Large intestine (tissue), 12 donors: ENCODE results near the gene NOC4L. TPM values are rescaled to one million over a fixed set of nuclear protein-coding genes. Genes with fewer than 3 reads are reported as not detected.
"Not testable (repeated sequence)": the region's sequence is repeated elsewhere in the genome, so short reads cannot be mapped to it uniquely, and the experiment has no call there.

Experiments used
- DNase-seq, 2 donors: peaks; one replicate each; pipeline versions ENCODE4 v3.0.0 to v3.0.0-alpha.2; 2013
- H3K27ac ChIP-seq: one replicate; pipeline ENCODE4 v1.5.1; 2013; ENCODE audit warnings: low read length
- H3K27me3 ChIP-seq: 2 replicates; pipeline ENCODE4 v1.6.1; 2013; ENCODE audit warnings: low read length; ENCODE audit not compliant: control insufficient read depth, insufficient read depth
- H3K36me3 ChIP-seq: 2 replicates; pipeline ENCODE4 v1.6.1; 2013; ENCODE audit warnings: low read length; ENCODE audit not compliant: control insufficient read depth, insufficient read depth
- H3K4me1 ChIP-seq: one replicate; pipeline ENCODE4 v1.6.1; 2013; ENCODE audit warnings: low read length; ENCODE audit not compliant: control insufficient read depth, insufficient read depth
- H3K4me3 ChIP-seq: one replicate; pipeline ENCODE4 v1.5.1; 2013; ENCODE audit warnings: low read length
- H3K9me3 ChIP-seq: one replicate; pipeline ENCODE4 v1.6.1; 2013; ENCODE audit warnings: mild to moderate bottlenecking, low read depth, low read length, moderate library complexity; ENCODE audit not compliant: control insufficient read depth
- WGBS: methylation state at CpG from one replicate; pipeline ENCODE4 v1.1.5; 2013; ENCODE audit warnings: low lambda C conversion rate; ENCODE audit not compliant: insufficient coverage; 5-methylcytosine and 5-hydroxymethylcytosine counted together
- long read RNA-seq, 11 donors: transcript quantifications; one replicate each; lab custom pipeline, GENCODE V29; 2026
- polyA plus RNA-seq: library from polyadenylated mRNA; unstranded; fragments of 120-200 nt; gene quantifications from one replicate; pipeline ENCODE4 v1.2.1, GENCODE V29; 2013

The NOC4L gene
- 13.5 TPM for polyA plus RNA-seq
- long read RNA-seq, donor 1, partial matches to known transcripts = 0 of 2 reads
- long read RNA-seq, donor 1, other reads (novel, unspliced or antisense) = 0 of 2 reads
- long read RNA-seq, donor 2, transcript NOC4L-201 (15 exons, 1,632 nt) = major isoform, 11 of 12 reads
- long read RNA-seq, donor 2, partial matches to known transcripts = 0 of 12 reads
- long read RNA-seq, donor 2, other reads (novel, unspliced or antisense) = 0 of 12 reads
- long read RNA-seq, donor 3 = 0 reads
- long read RNA-seq, donor 4, partial matches to known transcripts = 0 of 1 reads
- long read RNA-seq, donor 4, other reads (novel, unspliced or antisense) = 0 of 1 reads
- long read RNA-seq, donor 5, partial matches to known transcripts = 0 of 3 reads
- long read RNA-seq, donor 5, other reads (novel, unspliced or antisense) = 0 of 3 reads
- long read RNA-seq, donor 6, partial matches to known transcripts = 0 of 1 reads
- long read RNA-seq, donor 6, other reads (novel, unspliced or antisense) = 0 of 1 reads
- long read RNA-seq, donor 7, partial matches to known transcripts = 0 of 1 reads
- long read RNA-seq, donor 7, other reads (novel, unspliced or antisense) = 0 of 1 reads
- long read RNA-seq, donor 8, transcript NOC4L-201 (15 exons, 1,632 nt) = major isoform, 5 of 5 reads
- long read RNA-seq, donor 8, partial matches to known transcripts = 0 of 5 reads
- long read RNA-seq, donor 8, other reads (novel, unspliced or antisense) = 0 of 5 reads
- long read RNA-seq, donor 9, partial matches to known transcripts = 0 of 4 reads
- long read RNA-seq, donor 9, other reads (novel, unspliced or antisense) = 0 of 4 reads
- long read RNA-seq, donor 10, partial matches to known transcripts = 0 of 4 reads
- long read RNA-seq, donor 10, other reads (novel, unspliced or antisense) = 0 of 4 reads
- long read RNA-seq, donor 11, partial matches to known transcripts = 0 of 4 reads
- long read RNA-seq, donor 11, other reads (novel, unspliced or antisense) = 0 of 4 reads

DNA sequence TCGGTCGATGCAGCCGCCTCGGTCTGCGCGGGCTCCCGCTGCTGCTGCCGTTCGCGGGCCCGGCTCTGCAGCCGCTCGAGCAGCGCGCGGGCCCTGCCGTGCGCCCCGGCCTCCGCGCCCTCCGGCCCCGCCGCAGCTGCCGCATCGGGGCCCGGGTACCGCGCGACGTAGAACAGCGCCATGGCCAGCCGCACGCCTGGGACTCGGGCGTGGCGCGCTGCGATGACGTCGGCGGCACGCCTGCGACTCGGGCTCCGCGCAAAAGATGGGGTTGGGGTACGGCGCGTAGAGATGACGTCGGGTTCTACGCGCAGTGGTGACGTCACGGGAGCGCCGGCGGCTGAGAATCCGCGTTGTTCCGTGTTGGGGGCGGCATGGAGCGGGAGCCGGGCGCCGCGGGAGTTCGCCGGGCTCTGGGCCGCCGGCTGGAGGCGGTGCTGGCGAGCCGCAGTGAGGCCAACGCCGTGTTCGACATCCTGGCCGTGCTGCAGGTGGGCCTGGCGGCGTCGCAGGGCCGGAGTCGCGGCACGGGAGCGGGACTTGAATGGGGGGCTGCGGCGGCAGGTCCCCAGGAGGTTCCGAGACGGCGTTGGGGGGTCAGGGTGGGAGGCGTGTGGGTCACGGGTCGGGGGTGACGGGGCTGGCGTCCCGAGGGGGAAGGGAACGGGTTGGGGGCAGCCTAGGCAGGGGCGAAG is at the start of gene NOC4L, which contains the start of gene DDX51:
Gene NOC4L, plus strand, starts transcription at position 343 of the 695 bp plus-strand sequence. Its CDS starts 32 bp downstream, at position 375.
Gene DDX51, minus strand, starts transcription at position 205 of the 695 bp plus-strand sequence. Its CDS starts 23 bp downstream, at position 182.
- Histone ChIP-seq H3K27me3 (no peaks in the 10 kb centered on the region), H3K4me1 (peaks cover 14% of the 10 kb centered on the region), H3K36me3 (peaks cover 43% of the 10 kb centered on the region), H3K4me3 (peak within 1 kb of the TSS; percentile 71), H3K9me3 (no peaks in the 10 kb centered on the region), H3K27ac (no peak within 1 kb of the TSS)
- no CpG with 5 or more reads among the region's 100 CpGs for WGBS
- DNase-seq = peak; percentile 96

DNA sequence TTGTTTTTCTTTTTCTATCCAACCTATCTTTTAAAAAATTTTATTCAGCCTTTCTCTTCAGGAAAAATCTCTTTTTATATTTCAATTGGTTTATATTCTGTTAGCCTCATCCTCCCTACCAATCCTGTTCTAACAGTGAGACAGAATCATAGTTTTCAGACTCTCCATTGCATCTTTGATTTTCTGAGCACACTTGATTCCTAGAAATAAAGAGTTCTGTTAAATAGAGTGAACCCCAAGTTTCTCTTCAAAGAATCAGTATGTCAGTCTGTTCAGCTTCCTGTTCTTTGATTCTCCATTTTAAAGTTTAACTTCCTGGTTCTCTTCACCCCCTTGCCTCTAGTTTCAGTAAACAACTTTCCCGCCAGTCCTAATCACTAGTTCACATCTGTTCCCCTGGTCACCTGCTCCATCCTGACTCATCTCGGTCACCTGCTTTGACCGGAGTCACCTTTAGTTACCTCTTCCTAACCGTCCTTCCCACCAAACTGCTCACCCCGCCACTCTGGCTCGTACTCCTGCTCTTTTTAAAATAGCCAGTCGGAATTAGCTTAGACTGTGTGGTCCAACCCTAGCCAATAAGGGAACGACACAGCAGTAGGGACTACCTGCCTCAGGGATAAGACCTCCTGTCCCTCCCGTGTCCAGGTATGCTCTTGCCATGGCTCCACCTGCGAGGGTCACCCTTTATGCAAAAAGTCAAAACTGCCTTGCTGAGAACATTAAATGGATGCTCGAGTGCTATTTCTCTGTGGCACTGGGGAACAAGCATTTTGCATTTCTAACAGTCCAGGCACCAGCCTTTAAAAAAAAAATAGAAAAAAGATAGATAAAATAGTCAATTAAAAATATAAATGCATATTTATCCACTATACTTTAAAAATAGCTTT is 48.5 kb upstream of the NOC4L start:
- Histone ChIP-seq H3K9me3 (no peaks in the 10 kb centered on the region), H3K27ac (no peak overlapping the region), H3K36me3 (peaks cover 21% of the 10 kb centered on the region), H3K27me3 (no peaks in the 10 kb centered on the region), H3K4me1 (no peaks in the 10 kb centered on the region), H3K4me3 (no peak overlapping the region)
- 96% methylated on average over 4 of the region's 11 CpGs for WGBS
- no peak for DNase-seq

DNA sequence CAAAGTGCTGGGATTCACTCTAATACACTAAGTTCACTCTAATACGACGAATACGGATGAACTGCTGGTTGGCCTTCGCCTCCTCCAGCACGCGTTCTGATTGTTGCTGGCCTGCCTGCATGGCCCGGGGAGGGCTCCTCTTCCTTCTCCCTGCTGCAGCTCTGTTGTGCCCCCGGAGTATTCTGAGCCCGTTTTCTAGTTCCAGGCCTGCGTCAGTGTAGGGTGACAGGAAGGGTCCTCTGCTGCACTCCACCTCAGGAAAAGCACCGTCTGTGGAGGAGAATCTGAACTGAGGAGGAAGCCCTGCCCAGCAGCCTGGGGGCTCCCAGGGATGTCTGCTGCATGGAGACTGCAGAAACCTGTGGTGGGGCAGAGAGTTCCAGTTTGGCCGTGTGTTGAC is 44.5 kb upstream of the NOC4L start:
- Histone ChIP-seq H3K4me3 (no peak overlapping the region), H3K9me3 (no peaks in the 10 kb centered on the region), H3K27me3 (no peaks in the 10 kb centered on the region), H3K27ac (no peak overlapping the region), H3K36me3 (peaks cover 16% of the 10 kb centered on the region), H3K4me1 (no peaks in the 10 kb centered on the region)
- WGBS = 100% methylated on average over 1 of the region's 12 CpGs
- no peak for DNase-seq

DNA sequence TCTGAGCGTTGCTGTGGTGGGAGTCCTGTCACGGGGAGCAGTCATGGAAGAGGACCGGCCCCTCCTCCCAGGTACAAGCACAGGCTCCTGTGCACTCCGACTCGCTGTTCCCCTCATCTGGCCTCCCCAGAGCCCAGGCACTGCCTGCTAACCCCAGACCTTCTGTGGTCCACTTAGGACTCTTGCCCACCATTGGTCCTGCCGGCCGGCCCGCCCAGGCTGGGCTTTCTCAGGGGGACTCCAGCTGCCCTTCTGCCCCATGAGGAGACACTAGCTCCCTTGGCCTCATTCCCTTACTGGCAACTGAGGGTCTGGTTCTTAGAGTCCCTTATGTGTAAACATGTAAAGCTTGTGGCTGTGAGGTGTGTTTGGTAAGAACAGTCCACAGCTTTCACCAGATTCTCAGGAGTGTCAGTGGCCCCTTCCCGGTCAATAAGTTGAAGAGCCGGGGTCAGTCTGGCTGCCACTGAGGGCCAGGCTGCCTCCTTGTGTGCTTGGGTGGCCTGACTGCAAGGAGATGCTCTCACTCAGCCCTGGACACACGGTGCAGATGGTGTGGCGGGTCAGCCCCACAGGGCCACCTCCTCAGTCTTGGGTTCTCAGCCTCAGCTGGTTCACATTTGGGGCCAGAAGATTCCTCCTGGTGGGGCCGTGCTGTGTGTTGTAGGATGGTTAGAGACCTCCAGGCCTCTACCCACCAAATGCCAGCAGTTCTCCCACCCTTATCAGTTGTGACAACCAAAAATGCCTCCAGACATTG is 43.8 kb upstream of the NOC4L start:
- WGBS = no CpG with 5 or more reads among the region's 13 CpGs
- peaks cover 20% of the 10 kb centered on the region for H3K36me3 ChIP-seq

DNA sequence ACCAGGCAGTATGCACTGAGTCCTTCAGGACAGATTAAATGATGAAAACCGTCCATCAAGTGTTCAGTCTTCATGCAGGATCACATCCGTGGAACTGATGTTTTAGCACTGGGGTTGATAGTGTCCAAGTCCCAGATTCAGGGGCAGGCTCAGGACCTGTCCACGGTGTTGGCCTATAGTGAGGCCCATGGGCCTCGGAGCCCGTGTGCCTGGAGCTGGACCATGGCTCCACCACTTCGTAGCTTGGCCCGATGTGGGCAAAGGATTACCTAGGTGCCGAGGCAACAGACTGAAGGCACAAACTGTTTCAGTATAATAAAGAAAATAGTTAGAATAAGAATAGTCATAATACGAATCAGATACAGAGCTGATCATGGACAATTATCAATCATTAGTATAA is 42.0 kb upstream of the NOC4L start:
- no CpG with 5 or more reads among the region's 9 CpGs for WGBS
- Histone ChIP-seq H3K27ac (no peak overlapping the region), H3K4me3 (no peak overlapping the region), H3K27me3 (no peaks in the 10 kb centered on the region), H3K36me3 (peaks cover 15% of the 10 kb centered on the region), H3K4me1 (no peaks in the 10 kb centered on the region), H3K9me3 (no peaks in the 10 kb centered on the region)
- DNase-seq = no peak

More for the DNA sequence above, 43.8 kb upstream of the NOC4L start:
- Histone ChIP-seq H3K27ac (no peak overlapping the region), H3K9me3 (no peaks in the 10 kb centered on the region), H3K27me3 (no peaks in the 10 kb centered on the region), H3K4me1 (no peaks in the 10 kb centered on the region), H3K4me3 (no peak overlapping the region)
- no peak for DNase-seq

DNA sequence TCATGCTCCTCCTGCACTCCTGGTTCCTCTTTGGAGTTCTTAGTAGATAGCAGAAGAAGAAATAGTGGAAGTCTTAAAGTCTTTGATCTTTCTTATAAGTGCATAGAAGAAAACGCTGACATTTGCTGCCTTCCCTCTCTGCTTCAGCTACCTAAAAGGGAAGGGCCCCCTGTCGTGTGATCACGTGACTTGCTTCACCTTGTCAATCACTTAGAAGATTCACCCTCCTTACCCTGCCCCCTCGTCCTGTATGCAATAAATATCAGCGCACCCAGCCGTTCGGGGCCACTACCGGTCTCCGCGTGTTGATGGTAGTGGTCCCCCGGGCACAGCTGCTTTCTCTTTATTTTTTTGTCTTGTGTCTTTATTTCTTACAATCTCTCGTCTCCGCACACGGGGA is 41.2 kb upstream of the NOC4L start:
- H3K9me3 ChIP-seq, H3K4me3 ChIP-seq, H3K27me3 ChIP-seq, H3K4me1 ChIP-seq, H3K27ac ChIP-seq, DNase-seq: not testable (repeated sequence)
- no CpG with 5 or more reads among the region's 14 CpGs for WGBS
- H3K36me3 ChIP-seq = peaks cover 15% of the 10 kb centered on the region

DNA sequence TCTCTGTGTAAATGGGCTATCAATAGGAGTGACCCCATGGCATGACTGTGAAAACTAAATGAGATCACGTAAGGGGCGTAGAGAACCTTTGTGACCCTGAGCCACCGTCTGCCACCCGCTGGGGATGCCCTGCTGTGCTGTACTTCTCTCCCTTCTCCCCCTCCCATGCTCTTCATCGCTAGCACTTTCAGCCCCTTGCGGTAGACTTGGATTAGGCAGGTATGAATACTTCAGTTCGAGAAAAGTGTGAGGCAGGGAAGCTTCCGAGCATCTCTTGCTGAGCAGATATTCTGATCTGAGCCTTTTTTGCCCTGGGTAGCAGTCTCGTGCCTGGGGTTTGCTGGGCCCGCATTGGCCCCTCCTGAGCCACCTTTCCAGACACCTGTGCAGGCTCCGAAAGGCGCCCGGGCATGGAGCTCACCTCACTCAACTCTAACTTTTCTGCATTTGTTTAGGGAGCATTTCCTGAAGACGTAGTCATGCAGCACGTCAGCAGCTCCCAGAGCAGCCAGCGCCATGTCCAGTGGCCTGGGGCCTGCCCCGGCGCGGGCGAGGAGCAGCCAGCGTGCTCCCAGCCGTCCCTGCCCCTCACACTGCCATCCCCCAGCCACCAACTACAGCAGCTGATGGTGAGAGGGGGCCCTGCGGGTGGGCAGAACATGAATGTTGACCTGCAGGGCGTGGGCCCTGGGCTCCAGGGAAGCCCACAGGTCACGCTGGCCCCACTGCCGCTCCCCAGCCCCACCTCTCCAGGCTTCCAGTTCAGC is 40.5 kb upstream of the NOC4L start:
- Histone ChIP-seq H3K9me3 (no peaks in the 10 kb centered on the region), H3K27ac (no peak overlapping the region), H3K36me3 (peaks cover 21% of the 10 kb centered on the region), H3K4me1 (no peaks in the 10 kb centered on the region), H3K4me3 (no peak overlapping the region), H3K27me3 (no peaks in the 10 kb centered on the region)
- DNase-seq = no peak
- 80% methylated on average over 1 of the region's 26 CpGs for WGBS

DNA sequence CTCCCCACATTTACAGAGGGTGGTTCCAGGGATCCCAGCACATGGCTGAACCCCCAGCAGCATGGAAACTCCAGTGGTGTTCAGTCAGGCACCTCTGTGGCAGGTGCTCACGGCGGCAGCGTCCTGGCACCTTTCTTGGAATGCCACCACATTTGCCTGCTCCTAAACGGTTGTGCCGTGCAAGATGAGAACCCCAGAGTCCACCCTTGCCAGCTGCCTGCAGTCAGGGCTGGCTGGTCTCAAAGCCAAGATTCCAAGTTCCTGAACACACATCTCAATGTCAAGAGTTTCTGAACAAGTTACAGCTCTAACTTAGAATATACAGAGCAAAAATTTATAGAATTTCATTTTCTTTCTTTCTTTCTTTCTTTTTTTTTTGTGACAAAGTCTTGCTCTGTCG is 38.8 kb upstream of the NOC4L start:
- Histone ChIP-seq H3K4me1 (no peaks in the 10 kb centered on the region), H3K27ac (no peak overlapping the region), H3K9me3 (no peaks in the 10 kb centered on the region), H3K36me3 (peaks cover 20% of the 10 kb centered on the region), H3K27me3 (no peaks in the 10 kb centered on the region), H3K4me3 (no peak overlapping the region)
- no CpG with 5 or more reads among the region's 6 CpGs for WGBS
- no peak for DNase-seq
